ENCODE data around the gene CFI.

The CFI gene

DNA sequence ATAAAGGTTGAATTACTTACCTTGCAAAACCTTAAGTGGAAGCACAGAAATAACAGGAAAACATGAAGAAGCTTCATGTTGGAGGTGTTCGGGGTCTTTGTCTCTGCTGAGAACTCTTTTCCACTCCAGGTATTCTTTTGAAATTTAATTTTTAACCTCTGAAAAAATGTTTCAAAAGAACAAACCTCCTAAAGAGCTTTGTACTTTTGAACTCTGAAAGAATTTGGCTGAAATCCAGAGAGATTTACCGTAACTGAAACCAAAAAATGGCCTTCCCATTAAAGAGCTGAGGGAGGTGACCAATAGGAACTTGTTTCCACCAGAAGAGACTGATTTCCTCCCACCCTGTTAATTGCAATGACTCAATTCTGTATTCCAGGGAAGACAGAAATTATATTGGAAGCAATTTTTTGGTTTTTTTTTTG lies at the start of gene CFI:
Gene CFI, minus strand, starts transcription at position 105 of the 425 bp plus-strand sequence. Its CDS starts 28 bp downstream, at position 77.
- no peak for DNase-seq (ENCODE audit: low read depth)

DNA sequence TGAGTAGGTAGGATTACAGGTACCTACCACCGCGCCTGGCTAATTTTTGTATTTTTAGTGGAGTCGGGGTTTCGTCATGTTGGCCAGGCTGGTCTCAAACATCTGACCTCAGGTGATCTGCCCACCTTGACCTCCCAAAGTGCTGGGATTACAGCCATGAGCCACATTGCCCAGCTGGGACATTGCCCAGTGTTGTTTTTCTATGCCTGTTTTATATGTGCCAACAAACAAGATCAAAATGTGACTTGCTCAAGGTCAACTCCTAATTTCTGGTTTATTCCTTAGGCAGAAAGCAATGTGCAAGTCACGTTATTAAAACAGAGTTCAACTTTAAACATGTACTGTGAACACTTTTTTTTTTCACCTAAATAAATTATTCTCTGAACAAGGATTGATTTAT lies 48.8 kb upstream of the CFI start:
- DNase-seq (ENCODE audit: low read depth): no peak

DNA sequence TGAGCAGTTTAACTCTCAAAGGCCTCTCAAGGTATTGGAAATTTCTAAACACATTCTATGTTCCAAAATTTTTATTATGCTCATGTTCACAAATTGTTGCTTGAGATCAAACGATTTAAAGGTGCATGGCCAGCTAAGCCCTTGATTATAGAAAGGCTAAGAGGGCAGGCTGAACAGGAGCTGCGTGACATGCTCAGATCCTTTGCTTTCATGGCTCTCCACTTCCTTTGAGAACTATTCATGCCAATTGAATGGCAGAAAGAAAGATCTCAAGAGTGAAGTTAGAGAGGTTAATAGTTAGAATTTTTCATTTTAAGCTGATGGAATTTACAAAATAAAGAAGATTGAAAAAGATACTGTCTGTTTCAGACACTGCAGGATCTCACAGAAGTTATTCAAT lies 46.7 kb upstream of the CFI start:
- no peak for DNase-seq (ENCODE audit: low read depth)

DNA sequence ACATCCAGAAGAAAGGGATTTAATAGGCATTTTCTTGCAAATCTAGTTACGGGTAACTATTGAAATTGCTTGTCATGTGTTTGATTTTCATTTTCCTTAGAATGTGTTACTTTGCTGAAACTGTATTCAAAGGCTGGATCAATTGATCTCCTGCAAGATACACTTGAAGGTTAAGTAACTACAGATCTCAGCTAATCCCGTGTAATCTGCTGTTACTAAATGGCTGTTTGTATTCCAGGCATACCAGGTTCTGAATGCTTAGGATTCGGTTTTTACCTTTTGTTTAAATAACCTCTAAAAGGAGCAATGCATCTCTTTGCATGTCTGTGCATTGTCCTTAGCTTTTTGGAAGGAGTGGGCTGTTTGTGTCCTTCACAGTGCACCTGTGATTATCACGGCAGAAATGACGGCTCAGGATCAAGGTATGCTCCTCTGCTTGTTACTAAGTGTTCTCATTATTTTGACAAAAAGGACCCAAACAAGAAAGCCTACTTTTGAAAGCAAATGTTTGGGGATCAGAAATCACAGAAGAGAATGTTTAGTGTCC lies 46.2 kb upstream of the CFI start, which contains the start of gene LRIT3:
Gene LRIT3, plus strand, starts transcription at position 212 of the 547 bp plus-strand sequence. Its CDS starts 95 bp downstream, at position 307.
- no peak for DNase-seq (ENCODE audit: low read depth)

DNA sequence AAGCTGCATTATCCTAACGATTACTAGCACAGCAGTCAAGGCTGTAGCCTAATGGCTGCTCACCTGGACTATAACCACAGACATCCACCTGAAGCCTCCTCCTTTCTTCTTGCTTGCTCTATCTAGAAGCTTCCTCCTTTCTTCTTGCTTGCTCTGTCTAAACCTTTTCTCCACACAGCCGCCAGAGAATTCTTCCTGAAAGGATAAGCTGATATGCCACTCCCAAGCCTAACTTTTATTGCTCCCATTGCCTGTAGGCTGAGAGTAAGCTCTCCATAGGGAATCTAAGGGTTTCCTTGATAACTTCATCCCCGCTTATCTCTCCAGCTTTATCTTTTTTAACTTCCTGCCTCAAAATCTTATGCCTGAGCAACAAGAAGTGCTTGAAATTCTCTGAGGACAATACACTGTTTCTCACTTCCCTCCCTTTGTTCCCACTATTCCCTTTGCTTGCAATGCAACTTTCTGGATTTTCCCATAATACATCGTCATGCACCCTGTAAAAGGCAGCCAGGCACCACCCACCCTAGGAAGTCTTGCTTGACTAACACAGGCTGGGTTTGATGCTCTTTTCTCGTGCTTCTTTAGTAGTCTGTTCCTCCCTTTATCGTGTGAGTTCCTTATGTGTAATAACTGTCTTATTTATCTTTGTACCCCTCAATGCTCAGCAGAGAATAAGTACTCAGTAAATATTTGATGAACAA lies 44.7 kb upstream of the CFI start:
- no peak for DNase-seq (ENCODE audit: low read depth)

DNA sequence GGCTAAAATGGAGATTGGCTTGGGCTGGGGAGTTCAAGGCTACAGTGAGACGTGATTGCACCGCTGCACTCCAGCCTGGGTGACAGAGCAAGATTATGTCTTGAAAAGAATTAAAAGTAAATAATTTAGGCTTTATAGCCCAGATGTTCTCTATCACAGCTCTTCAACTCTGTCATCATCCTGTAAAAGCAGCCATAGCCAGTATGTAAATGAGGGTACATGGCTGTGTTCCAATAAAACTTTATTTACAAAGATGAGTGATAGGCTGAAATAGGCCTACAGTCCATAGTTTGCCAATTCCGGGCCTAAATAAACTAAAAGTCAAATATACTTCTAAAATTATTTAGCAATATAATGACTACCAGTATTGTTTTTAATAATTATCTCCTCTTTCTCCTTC lies 35.2 kb upstream of the CFI start:
- DNase-seq (ENCODE audit: low read depth): no peak

DNA sequence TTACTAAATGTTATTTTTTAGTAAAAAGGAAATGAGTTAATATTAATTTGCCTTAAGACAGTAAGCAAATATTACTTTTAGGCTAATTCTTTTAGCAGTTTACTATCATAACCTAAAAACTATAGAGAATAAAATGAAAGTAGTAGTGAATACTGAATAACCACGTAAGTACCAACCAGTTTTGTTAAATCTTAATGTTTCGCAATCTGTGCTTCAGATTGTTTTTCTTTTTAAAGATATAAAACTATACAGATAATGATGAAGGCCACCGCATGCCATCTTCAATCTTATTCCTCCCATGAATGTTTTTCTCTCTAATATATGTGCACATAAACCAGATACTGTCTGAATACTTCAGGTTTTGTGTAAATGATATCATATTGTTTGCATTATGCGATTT lies 32.0 kb upstream of the CFI start:
- no peak for DNase-seq (ENCODE audit: low read depth)

DNA sequence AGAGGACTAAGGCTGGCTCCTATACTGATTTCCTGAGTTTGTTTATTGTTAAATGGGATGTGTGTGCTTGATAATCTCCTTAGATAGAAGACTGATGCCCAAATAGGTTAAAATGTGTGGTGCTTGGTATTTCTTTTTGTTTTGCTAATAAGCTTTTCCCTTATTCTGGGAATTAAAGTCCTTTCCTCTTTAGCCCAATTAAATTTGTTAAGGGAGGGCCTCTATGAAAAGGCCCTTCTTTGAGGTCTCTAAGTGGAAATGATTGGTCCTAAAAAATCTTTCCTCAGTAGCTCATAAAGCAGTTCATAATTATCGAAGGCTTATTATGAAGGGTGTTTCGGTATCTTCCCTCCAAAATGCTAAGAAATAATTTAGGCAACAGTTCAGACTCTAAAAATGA lies 25.9 kb upstream of the CFI start, which contains the start of gene RRH:
Gene RRH, plus strand, starts transcription at position 301 of the 400 bp plus-strand sequence. Its CDS starts 56 bp downstream, at position 357.
- DNase-seq (ENCODE audit: low read depth): no peak

DNA sequence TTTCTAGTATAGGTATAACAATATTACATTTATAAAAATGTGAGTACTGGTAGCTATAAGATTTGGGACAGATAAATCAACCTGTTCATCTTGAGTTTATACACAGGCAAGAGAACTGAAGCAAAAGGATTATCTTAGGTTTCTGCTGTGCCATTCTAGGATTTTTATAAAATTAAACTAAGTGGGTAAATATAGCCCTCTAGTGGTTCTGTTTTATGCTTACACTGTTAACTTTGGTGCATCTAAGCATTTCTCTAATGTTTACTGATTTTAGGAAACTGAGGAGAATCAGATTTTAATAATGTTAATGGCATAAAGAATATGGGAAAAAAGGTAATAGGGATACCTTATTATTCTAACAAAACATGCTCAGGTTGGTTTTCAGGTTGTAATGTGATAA lies 24.9 kb upstream of the CFI start:
- DNase-seq (ENCODE audit: low read depth): no peak

DNA sequence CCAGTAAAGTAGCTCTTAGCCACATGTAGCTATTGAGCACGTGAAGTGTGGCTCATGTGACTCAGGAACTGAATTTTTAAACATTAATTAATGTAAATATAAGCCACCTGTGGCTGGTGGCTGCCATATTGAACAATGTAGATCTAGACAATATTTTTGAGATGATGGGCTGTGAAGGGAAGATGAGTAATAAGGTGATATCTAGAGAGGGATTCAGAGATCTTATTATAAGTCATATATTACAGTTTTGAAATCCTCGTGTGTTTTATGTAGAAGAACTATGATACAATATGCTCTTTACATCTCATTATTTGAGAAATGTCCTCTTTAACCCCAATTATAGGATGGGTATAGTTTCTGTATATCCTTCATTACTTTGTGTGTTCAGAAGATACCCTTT lies 19.4 kb upstream of the CFI start:
- DNase-seq (ENCODE audit: low read depth): no peak

DNA sequence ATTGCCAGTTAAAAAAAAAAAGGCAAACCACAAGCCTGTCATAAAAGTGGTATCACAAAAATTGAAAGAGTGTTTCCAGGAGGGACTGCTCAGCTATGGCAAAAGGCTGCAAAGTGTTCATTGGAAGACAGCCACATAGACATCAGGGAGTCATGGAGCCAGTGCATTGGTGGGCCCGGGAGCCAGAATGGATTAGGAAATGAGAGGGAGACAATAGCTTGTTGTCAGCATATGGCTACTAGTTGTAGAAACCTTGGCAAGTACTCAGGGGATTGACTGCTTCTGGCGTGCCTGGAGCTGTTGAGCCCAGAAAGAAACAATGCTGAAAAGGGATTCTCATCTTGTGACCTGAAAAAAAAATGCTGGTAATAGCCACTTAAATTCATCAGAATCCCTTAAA lies 18.8 kb upstream of the CFI start:
- DNase-seq (ENCODE audit: low read depth): no peak

DNA sequence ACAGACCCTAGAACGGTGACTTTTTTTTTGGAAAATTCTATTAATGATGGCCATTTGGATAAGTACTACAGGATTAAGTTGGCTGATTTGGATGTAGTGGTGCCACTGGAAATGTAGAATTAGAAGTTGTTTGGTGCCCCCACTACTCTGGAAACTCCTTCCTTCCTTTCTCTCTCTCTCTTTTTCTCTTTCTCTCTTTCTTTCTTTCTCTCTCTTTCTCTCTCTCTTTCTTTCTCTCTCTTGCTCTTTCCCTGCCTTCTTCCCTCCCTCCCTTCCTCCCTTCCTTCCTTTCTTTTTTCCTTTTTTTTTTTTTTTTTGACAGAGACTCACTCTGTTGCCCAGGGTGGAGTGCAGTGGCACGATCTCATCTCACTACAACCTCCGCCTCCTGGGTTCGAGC lies 16.5 kb upstream of the CFI start:
- DNase-seq (ENCODE audit: low read depth): no peak

DNA sequence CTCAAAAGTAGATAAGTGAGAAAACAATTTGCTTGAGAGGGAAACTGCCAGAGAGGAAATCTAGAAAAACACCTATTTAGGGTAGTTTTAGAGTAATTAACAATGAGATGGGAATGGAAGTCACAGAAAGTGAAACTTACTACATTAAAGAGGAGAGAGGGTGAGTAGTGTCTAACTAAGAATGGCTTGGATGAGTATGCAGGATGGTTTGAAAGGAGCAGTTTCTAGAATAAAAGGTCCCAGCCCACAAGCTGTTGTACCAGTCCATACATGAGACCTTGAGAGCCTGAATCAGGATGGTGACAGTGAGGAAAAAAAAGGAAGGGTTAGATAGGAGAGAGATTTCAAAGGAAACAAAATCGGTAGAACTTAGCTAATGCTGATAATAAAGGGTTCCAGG lies 15.1 kb upstream of the CFI start:
- no peak for DNase-seq (ENCODE audit: low read depth)

DNA sequence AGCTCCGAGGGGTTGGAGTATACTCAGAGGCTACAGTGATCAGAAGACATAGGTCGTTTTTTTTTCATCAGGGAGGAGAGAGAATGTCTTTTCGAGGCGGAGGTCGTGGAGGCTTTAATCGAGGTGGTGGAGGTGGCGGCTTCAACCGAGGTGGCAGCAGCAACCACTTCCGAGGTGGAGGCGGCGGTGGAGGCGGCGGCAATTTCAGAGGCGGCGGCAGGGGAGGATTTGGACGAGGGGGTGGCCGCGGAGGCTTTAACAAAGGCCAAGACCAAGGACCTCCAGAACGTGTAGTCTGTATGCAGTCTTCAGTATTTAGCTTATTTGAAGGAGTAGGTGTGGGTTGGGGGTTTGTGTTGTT lies 14.3 kb upstream of the CFI start:
- DNase-seq (ENCODE audit: low read depth): peak; percentile 4

DNA sequence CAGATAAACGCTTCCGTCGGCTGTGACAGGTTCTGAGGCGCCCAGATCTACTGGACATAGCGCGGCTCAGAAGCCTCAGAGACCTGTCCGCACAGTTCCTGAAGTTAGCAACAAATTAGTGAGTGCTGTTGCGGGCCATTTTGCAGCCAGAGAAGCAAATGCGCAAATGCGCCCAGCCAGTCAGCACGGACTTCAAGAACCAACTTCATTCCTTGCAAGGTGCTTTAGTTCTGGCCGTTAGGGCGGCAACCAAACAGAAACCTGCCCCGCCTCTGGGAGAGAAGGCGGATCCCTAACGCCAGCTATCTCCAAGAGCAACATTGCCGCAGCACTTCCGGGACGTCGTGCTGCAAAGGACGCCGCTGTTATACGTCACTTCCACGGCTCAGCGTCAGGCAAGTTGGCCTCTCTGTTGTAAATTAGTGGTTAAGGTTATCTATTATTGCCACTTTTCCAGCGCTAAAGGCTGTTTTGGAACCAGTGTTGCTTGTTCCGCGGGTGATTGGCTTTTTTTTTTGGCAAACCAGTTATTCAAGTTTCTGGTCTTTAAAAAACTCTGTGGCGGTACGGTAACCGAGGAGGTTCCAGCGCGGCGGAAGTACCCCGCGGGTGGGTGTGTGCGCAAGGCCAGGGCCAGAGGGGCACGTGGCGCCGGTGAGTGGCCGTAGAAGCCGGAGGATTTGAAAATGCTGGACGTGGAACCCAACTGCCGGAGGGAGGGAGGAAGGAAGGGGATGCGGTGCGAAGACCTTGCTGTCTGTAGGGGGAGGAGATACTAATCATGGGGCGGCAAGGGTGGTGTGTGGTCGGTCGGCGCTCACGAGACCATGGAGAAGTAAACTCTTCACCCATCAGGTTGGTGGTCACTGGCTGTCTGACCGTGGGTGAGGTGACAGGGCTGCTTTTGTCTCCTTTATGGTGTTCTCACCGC lies 13.6 kb upstream of the CFI start, which contains the start of gene GAR1:
Gene GAR1, plus strand, starts transcription at position 612 of the 931 bp plus-strand sequence. CDS start 403 bp downstream, outside the sequence.
- peak; percentile 74 for DNase-seq (ENCODE audit: low read depth)

DNA sequence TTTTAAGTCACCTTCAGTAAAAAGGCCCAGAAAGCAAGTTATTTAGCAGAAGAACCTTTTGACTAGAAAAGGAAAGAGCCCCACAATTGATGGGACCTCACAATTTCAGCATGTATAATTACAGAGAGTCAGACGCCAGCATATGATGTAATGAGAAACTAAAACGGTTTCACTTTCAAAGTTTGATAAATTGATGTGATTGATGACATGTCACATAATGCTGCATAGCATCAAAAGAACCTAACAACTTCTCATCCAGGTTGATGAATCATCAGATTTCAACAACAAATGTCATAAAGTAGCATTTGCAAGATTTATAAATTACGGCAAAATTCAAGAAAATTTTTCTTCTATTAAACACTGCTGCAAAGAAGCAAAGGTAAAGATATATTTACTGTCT lies 9.9 kb upstream of the CFI start:
- no peak for DNase-seq (ENCODE audit: low read depth)

DNA sequence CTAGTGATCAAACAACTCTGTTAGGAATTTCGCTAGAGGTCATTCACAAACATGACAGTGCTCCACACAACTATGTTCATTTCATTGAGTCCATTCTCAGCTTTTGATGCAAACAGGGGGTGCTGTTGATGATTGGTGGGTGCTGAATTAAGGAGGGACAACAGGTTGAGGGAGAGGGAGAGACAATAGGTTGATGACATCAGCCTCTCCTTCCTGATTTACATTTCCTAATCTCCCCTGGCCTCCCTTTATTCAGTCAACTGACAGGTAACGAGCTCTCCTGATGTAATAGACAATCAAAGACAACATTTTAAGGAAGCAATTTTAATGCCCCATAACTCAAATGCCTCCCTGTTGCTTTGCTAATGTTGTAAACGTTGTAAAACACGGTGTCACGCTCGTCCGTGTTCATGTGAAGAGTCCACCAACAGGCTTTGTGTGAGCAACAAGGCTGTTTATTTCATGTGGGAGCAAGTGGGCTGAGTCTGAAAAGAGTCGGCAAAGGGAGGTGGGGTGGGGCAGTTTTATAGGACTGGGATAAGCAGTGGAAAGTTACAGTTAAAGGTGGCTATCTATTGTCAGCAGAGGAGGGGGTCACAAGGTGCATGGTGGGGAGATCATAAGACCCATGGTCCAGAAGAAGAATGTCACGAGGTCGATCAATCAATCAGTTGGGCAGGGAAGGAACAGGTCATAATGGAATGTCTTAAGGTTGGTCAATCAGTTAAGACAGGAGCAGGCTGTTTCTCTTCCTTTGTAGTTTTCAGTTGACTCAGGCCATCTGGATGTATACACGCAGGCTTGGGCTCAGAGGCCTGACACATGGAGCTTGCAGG lies 9.0 kb upstream of the CFI start:
- DNase-seq (ENCODE audit: low read depth): no peak

DNA sequence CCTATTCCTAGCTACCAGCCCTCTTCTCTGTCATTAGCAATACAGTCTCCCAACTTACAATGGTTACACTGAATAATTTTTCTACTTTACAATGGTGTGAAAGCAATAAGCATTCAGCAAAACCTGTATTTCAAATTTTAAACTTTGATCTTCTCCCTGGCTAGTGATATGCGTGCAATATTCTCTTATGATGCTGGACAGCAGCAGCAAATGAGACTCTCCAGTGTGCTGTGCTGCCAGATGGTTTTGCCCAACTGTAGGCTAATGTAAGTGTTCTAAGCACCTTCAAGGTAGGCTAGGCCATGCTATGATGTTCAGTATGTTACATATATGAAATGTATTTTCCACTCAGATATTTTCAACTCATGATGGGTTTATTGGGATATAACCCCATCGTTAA lies 7.9 kb upstream of the CFI start:
- no peak for DNase-seq (ENCODE audit: low read depth)

DNA sequence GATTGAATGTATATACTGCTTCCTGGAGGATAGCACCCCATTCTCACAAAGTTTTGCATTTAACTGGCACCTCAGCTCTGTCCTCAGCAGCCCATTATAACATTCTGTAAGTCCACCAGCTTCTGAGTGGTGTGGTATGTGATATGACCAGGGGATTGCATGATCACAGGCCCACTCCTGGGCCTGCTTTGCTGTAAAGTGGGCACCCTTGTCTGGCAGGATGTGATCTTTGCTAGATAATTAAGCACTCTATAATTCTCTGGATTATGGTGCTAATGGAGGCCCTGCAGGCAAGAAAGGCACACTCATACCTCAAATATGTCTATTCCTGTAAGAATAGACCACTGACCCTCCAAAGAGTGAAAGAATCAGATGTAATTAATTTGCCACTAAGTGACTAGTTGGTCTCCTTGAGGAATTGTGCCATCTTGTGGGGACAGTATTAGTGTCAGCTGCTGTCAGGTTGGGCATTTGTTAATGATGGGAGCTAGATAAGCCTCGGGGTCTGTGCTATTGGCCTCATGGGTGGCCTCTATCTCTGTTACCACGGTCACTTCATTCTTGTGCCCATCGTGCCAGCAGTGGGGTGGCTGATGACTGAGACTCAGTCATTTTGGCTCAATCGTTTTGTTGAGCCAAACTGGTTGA lies 2.2 kb upstream of the CFI start:
- DNase-seq (ENCODE audit: low read depth): no peak

DNA sequence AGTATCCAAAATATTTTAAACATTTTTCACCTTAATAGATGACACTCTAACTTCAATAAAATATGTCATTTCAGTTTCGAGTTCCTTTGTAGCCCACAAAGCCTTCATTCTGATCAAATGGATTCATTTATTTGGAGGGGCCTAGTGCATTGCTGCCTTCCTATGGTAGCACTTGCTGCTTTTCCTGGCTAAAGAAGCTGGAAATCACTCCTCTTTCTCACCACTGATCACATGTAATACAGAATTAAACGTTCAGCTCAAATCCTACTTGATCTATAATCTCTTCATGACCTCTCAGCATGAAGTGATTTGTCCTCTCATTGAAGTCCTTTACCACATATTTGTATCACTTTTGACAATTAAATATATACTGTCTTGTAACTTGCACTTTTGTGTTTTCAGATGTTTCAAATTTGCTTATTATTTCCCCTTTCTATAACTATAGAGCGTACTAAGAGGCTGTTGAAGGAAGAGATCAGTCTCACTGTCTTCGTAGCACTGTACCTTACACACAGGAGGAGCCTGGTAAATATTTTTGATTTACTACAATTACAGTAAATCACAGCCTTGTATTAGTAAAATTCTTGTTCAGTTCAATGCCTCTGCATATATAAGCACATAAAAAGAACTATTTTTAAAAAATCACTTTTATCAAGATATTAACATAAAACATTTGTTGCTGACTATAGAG lies 555 bp downstream of the CFI start:
- no peak for DNase-seq (ENCODE audit: low read depth)

DNA sequence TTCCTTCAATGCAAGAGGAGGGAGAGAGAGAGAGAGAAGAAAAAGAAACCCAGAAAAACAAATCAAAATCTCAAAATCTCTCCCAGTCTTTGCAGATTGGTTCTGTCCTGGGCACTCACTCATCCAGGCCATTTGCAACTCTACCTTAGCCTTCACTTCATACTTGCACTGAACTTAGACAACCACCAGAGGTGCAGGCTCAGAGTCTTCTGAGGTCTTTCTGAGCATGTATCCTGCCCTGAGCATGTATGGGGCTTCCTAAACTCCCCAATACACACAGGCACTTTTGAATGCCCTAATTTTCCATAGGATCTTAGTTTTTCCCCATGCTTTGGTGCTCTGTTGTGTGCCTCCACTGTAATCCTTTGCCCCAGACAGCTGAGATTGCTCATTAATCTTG lies 2.9 kb downstream of the CFI start:
- no peak for DNase-seq (ENCODE audit: low read depth)

Data from stimulated activated CD8-positive, alpha-beta memory T cell treated with anti-CD3 and anti-CD28 coated beads, Interleukin-15, amount 100 ng/mL, for 1 hour (primary cell).